ENCODE results near the gene C17orf114.

Gene C17orf114

DNA sequence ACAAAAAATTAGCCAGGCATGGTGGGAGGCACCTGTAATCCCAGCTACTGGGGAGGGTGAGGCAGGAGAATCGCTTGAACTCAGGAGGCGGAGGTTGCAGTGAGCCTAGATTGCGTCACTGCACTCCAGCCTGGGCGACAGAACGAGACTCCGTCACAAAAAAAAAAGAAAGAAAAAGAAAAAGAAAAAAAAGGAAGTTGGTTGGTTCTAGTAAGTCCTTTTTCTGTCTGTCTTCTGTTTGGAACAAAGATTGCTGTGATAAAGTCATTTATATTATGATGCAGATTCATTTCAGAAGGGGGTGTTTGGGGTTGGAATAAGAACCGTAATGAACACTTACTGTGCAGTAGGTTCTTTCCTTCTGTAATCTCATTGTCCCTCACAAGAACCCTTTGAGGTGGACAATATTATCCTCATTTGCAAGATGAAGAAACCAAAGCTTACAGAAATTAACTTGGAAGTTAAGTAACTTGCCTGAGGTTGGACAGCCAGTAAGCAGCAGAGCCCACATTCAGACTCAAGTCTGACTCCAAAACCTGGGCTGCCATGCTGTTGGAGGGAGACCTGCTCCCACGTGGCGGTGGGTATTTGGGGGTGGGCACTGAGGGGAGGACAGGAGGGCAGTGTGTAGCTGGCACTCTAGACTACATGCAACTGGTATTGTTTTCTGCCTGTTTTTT is 41.3 kb upstream of the C17orf114 start:
- POLR2A ChIA-PET (ENCODE audit: low non-redundant PET) = no interaction called here

DNA sequence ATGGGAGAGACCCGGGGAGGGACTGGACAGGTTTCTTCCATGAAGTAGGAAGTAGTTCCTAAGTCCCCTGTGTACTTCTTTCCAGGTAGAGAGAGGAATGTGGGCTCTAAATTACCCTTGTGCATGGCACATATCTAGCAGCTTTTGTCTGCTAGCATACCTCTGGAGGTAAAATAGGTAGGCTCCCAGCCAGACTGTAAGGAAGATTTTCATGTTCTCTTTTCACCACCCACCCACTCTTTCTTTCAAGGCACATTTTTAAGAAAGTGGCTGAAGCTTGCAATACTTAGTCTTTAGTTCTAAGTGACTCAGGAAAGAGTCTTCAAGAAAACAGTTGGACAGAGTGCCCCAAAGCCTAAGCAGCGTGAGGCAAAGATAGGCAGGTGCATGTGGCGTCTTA is 40.2 kb upstream of the C17orf114 start:
- POLR2A ChIA-PET (ENCODE audit: low non-redundant PET) = no interaction called here
- Histone ChIP-seq H3K4me1 (ENCODE audit: insufficient read depth, low read length, poor library complexity, severe bottlenecking) (peaks cover 11% of the 10 kb centered on the region), H3K9me3 (ENCODE audit: low read depth, low read length, poor library complexity, severe bottlenecking) (no peaks in the 10 kb centered on the region), H3K27ac (ENCODE audit: low read depth, low read length, poor library complexity, severe bottlenecking) (no peak overlapping the region), H3K4me3 (ENCODE audit: low read depth, low read length, poor library complexity, severe bottlenecking) (no peak overlapping the region), H3K27me3 (replicated peaks; ENCODE audit: insufficient read depth, low read depth, low read length, poor library complexity) (no peaks in the 10 kb centered on the region), H3K36me3 (ENCODE audit: insufficient read depth, low read length, poor library complexity, severe bottlenecking) (no peaks in the 10 kb centered on the region)
- BruUV-seq (replicated peaks) = no TSS peak
- intact Hi-C loops (cut with micrococcal nuclease; ENCODE audit: unreplicated experiment) = no loop called here
- no peak for TF ChIP-seq EZH2 (IDR thresholded peaks at IDR 0.05; ENCODE audit: borderline replicate concordance, low read depth, low read length, poor library complexity, severe bottlenecking)
- TF ChIP-seq, protein P1, sequence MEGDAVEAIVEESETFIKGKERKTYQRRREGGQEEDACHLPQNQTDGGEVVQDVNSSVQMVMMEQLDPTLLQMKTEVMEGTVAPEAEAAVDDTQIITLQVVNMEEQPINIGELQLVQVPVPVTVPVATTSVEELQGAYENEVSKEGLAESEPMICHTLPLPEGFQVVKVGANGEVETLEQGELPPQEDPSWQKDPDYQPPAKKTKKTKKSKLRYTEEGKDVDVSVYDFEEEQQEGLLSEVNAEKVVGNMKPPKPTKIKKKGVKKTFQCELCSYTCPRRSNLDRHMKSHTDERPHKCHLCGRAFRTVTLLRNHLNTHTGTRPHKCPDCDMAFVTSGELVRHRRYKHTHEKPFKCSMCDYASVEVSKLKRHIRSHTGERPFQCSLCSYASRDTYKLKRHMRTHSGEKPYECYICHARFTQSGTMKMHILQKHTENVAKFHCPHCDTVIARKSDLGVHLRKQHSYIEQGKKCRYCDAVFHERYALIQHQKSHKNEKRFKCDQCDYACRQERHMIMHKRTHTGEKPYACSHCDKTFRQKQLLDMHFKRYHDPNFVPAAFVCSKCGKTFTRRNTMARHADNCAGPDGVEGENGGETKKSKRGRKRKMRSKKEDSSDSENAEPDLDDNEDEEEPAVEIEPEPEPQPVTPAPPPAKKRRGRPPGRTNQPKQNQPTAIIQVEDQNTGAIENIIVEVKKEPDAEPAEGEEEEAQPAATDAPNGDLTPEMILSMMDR (conservative IDR thresholded peaks at IDR 0.05; ENCODE audit: low read depth, low read length) = no peak
- DNase-seq (ENCODE audit: low spot score) = no peak
- CTCF ChIA-PET = no interaction called here

More for the DNA sequence above, 41.3 kb upstream of the C17orf114 start:
- intact Hi-C loops (cut with micrococcal nuclease; ENCODE audit: unreplicated experiment) = no loop called here
- H3K36me3 ChIP-seq (ENCODE audit: insufficient read depth, low read length, poor library complexity, severe bottlenecking) = no peaks in the 10 kb centered on the region
- BruUV-seq (replicated peaks) = no TSS peak
- H3K27me3 ChIP-seq (replicated peaks; ENCODE audit: insufficient read depth, low read depth, low read length, poor library complexity) = no peaks in the 10 kb centered on the region
- no peak overlapping the region for H3K4me3 ChIP-seq (ENCODE audit: low read depth, low read length, poor library complexity, severe bottlenecking)
- H3K9me3 ChIP-seq (ENCODE audit: low read depth, low read length, poor library complexity, severe bottlenecking) = no peaks in the 10 kb centered on the region
- no peak for DNase-seq (ENCODE audit: low spot score)
- H3K27ac ChIP-seq (ENCODE audit: low read depth, low read length, poor library complexity, severe bottlenecking) = no peak overlapping the region
- TF ChIP-seq EZH2 (IDR thresholded peaks at IDR 0.05; ENCODE audit: borderline replicate concordance, low read depth, low read length, poor library complexity, severe bottlenecking) = no peak
- TF ChIP-seq, protein P1 (conservative IDR thresholded peaks at IDR 0.05; ENCODE audit: low read depth, low read length) = no peak
- peaks cover 11% of the 10 kb centered on the region for H3K4me1 ChIP-seq (ENCODE audit: insufficient read depth, low read length, poor library complexity, severe bottlenecking)
- CTCF ChIA-PET = no interaction called here

DNA sequence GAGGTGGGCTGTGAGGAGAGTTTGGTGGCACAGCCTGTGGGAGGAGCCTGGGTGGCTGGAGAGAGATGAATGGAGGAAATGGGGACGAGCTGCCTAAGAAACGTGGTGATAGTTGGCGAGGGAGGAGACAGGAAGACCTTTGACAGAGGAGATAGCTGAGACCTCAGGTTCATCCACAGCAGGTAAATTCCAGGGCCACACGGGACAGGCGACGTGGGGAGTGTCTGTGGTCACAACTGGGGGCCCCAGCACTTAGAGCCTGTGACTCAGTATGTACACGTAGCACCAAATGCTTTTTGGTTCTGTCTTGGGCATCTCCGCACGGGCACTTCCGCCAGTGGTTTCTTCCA is 38.7 kb upstream of the C17orf114 start:
- no peak for DNase-seq (ENCODE audit: low spot score)
- Histone ChIP-seq H3K27ac (ENCODE audit: low read depth, low read length, poor library complexity, severe bottlenecking) (no peak overlapping the region), H3K9me3 (ENCODE audit: low read depth, low read length, poor library complexity, severe bottlenecking) (no peaks in the 10 kb centered on the region), H3K36me3 (ENCODE audit: insufficient read depth, low read length, poor library complexity, severe bottlenecking) (no peaks in the 10 kb centered on the region), H3K4me3 (ENCODE audit: low read depth, low read length, poor library complexity, severe bottlenecking) (no peak overlapping the region), H3K27me3 (replicated peaks; ENCODE audit: insufficient read depth, low read depth, low read length, poor library complexity) (no peaks in the 10 kb centered on the region), H3K4me1 (ENCODE audit: insufficient read depth, low read length, poor library complexity, severe bottlenecking) (peaks cover 11% of the 10 kb centered on the region)
- BruUV-seq (replicated peaks) = no TSS peak
- POLR2A ChIA-PET (ENCODE audit: low non-redundant PET) = no interaction called here
- CTCF ChIA-PET = no interaction called here
- no peak for TF ChIP-seq EZH2 (IDR thresholded peaks at IDR 0.05; ENCODE audit: borderline replicate concordance, low read depth, low read length, poor library complexity, severe bottlenecking)
- TF ChIP-seq, protein P1 (conservative IDR thresholded peaks at IDR 0.05; ENCODE audit: low read depth, low read length) = no peak
- intact Hi-C loops (cut with micrococcal nuclease; ENCODE audit: unreplicated experiment) = no loop called here

Measured in A673 (cell line).